Measurements from ENCODE around the gene OSGEP. TPM values are rescaled to one million over a fixed set of nuclear protein-coding genes. Genes with fewer than 3 reads are reported as not detected.

The OSGEP gene
- total RNA-seq, 1 donor from 2014 or later = 56.2 TPM

- intact Hi-C loops (cut with micrococcal nuclease) = no loop called here
Measured at GRCh38 chr14:20403521-20403920, 51.1 kb downstream of the OSGEP start.

- intact Hi-C loops (cut with micrococcal nuclease) = loop anchor here (1.0 to 2.0 kb wide), 2 partner anchors 11 to 54 kb away; partner anchors contain the start of genes APEX1 and OSGEP
Measured at GRCh38 chr14:20400965-20401593, 53.5 kb downstream of the OSGEP start.

DNA sequence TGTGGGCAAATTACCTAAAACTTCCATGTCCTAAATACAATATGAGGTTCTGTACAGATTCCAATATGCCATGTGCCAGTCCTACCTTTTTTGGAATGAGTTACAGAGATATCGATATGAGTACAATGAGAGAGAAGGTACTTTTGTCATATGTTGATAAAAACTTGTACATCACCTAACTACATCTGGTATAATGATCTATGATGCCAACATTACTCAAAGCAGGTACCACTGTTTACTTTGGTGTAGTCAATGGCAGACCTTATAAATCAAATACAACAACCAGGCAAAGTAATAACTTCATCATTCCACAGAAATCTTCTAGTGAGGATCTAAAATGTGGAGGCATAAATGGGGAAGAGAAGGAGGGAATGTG lies 54.0 kb downstream of the OSGEP start:
- intact Hi-C loops (cut with micrococcal nuclease) = loop anchor here (2.0 kb wide), 1 partner anchor 54 kb away; the partner anchor contains the start of genes APEX1 and OSGEP

- intact Hi-C loops (cut with micrococcal nuclease) = no loop called here
Measured at GRCh38 chr14:20397511-20397910, 57.1 kb downstream of the OSGEP start.

Other genes starting within 250 kb of the OSGEP start
- not detected in 2 replicates for gene OR11H6, start 231.1 kb downstream of the OSGEP start, total RNA-seq
- gene OR11H7, start 225.8 kb downstream of the OSGEP start, total RNA-seq = not detected in 2 replicates
- gene OR11H4, start 215.5 kb downstream of the OSGEP start, total RNA-seq = not detected in 2 replicates
- gene TTC5, start 148.9 kb downstream of the OSGEP start, total RNA-seq = 20.8 and 25.5 TPM in 2 replicates
- 24.0 and 24.5 TPM in 2 replicates for gene CCNB1IP1, start 121.5 kb downstream of the OSGEP start, total RNA-seq
- 23.2 and 29.8 TPM in 2 replicates for gene PARP2, start 111.2 kb downstream of the OSGEP start, total RNA-seq
- gene TEP1, start 41.3 kb downstream of the OSGEP start, total RNA-seq = 43.3 and 45.9 TPM in 2 replicates
- 0.07 TPM in 1 of 2 replicates, not detected in the other for gene KLHL33, start 18.6 kb downstream of the OSGEP start, total RNA-seq
- gene APEX1, start 414 bp upstream of the OSGEP start, total RNA-seq = 135 and 144 TPM in 2 replicates
- 36.1 and 43.4 TPM in 2 replicates for gene PIP4P1, start 6.6 kb upstream of the OSGEP start, total RNA-seq
- 134 and 140 TPM in 2 replicates for gene PNP, start 14.6 kb upstream of the OSGEP start, total RNA-seq
- gene RNASE10, start 50.7 kb upstream of the OSGEP start, total RNA-seq = 0.24 and 0.54 TPM in 2 replicates
- gene RNASE9, start 106.2 kb upstream of the OSGEP start, total RNA-seq = not detected in 2 replicates
- gene RNASE11, start 133.2 kb upstream of the OSGEP start, total RNA-seq = not detected in 2 replicates
- gene RNASE12, start 136.6 kb upstream of the OSGEP start, total RNA-seq = not detected in 2 replicates
- not detected in 2 replicates for gene OR6S1, start 186.9 kb upstream of the OSGEP start, total RNA-seq
- gene RNASE4, start 229.7 kb upstream of the OSGEP start, total RNA-seq = 1.0 and 1.3 TPM in 2 replicates
- 1.1 and 1.6 TPM in 2 replicates for gene ANG, start 234.0 kb upstream of the OSGEP start, total RNA-seq

All from T-helper 1 cell treated with Interleukin-12 subunit alpha and Interleukin-12 subunit beta and Interleukin-4 antibody, amounts not matched to agents 30 ng/mL and 1 ng/mL, for 36 hours (primary cell).